BJ (cell line): Measurements from ENCODE around the gene ISL1. TPM values are rescaled to one million over a fixed set of nuclear protein-coding genes. Genes with fewer than 3 reads are reported as not detected.

ENCODE experiments used
- CTCF ChIA-PET: fragments of 350-600 bp; formaldehyde crosslinking; extraction: SDS; loops from one replicate; lab custom pipeline; 2021; ENCODE audit warnings: antibody characterized with exemption, inconsistent platforms; lab: Yijun Ruan, JAX
- POLR2A ChIA-PET: fragments of 300-600 bp; sonication (Branson Sonifier 250); formaldehyde crosslinking; extraction: SDS; loops from one replicate; lab custom pipeline; 2021; ENCODE audit warnings: antibody characterized with exemption; lab: Charles Lee
- DNase-seq: peaks from one replicate; pipeline ENCODE4 v3.0.0-alpha.2; 2011; ENCODE audit warnings: low read depth
- H3K27me3 ChIP-seq: 2 replicates; pipeline ENCODE4 v1.6.0; 2011; ENCODE audit warnings: low read length; ENCODE audit not compliant: control insufficient read depth, insufficient read depth
- H3K36me3 ChIP-seq: 2 replicates; pipeline ENCODE4 v1.5.1; 2011; ENCODE audit warnings: low read length; ENCODE audit not compliant: control insufficient read depth, insufficient read depth
- H3K4me3 ChIP-seq: 2 replicates; pipeline ENCODE4 v1.5.1; 2011; ENCODE audit warnings: low read depth, mild to moderate bottlenecking, control low read depth, low read length
- CTCF ChIP-seq: IDR thresholded peaks from 2 replicates; pipeline ENCODE4 v1.5.1; 2011; ENCODE audit warnings: low read depth, mild to moderate bottlenecking, control low read depth, inconsistent platforms, low read length, moderate library complexity; ENCODE audit not compliant: insufficient read depth
- polyA plus RNA-seq: library from polyadenylated mRNA; depleted of rRNA; stranded (reverse); fragments of >200 nt; gene quantifications from 2 replicates; pipeline ENCODE4 v1.2.3, GENCODE V29; 2011

Gene ISL1
- polyA plus RNA-seq, 1 experiment, result 1.2 TPM

- TF ChIP-seq CTCF, result no peak
- POLR2A ChIA-PET, result no interaction called here
- CTCF ChIA-PET, result no interaction called here
- Histone ChIP-seq H3K4me3 (no peak overlapping the region), H3K36me3 (no peaks in the 10 kb centered on the region), H3K27me3 (peaks cover 6% of the 10 kb centered on the region)
- no peak for DNase-seq
These were observed 5.2 kb upstream of the ISL1 start for GRCh38 chr5:51378061-51378409.

DNA sequence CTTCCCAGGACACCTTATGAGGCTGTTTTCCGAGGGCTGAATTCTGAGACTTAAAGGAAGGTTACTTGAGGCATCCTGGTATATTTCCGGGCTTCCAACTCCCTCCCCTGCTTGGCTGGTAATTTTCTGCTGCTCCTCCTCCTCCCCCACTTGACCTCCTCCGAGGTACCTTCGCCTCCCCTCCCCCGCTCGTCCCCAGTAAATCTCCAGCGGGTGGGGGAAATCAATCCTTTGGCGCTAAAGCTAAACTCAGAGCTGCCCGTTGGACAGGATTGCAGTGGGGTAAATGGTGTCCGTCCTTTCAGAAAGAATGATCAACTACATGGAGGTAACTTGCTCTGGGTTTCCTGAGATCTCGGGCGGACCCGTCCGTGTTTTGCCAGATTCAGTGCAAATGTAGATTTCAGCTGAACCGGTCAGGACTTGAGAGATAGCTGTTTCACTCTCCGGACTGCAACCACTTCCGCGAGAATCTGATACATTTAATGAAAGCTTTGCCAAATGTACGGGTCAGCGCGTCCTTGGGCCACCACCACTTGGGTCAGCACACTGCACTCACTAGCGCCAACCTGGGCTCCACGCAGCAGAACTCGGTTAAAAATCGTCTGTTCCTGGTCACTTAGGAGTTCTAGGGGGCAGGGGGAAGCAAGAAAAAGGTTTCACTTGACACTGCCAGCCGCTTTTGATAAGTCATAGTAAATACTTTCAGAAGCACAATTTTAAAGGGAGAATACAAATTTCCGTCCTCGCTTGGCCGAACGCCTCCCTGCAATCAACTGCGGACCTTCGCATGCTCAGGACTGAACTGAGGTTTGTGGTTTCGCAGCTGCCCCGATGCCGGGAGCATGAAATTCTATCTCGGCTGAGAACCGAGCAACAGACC, 4.6 kb upstream of the ISL1 start:
- DNase-seq, result no peak
- no peaks in the 10 kb centered on the region for H3K36me3 ChIP-seq
- ChIA-PET POLR2A (no interaction called here), CTCF (interaction anchor here (0.6 to 1.3 kb wide), 4 partner anchors 36 to 629 kb away, joined by 3 read pairs; no protein-coding TSS in a partner anchor)
- peak; percentile 13; the same call in 1 of the 2 replicates for TF ChIP-seq CTCF
- peaks cover 6% of the 10 kb centered on the region for H3K27me3 ChIP-seq
- peak overlapping the region; percentile 35 for H3K4me3 ChIP-seq

GRCh38 chr5:51379331-51379700, 3.9 kb upstream of the ISL1 start:
- no peak for TF ChIP-seq CTCF
- POLR2A ChIA-PET, result no interaction called here
- CTCF ChIA-PET, result interaction anchor here (0.6 to 1.3 kb wide), 5 partner anchors 13 to 628 kb away, joined by 3 to 7 read pairs (median 3); no protein-coding TSS in a partner anchor
- peak overlapping the region; percentile 35 for H3K4me3 ChIP-seq
- H3K36me3 ChIP-seq, result no peaks in the 10 kb centered on the region
- no peak for DNase-seq
- peaks cover 6% of the 10 kb centered on the region for H3K27me3 ChIP-seq

- H3K36me3 ChIP-seq, result no peaks in the 10 kb centered on the region
- no peak for DNase-seq
- ChIA-PET CTCF (interaction anchor here (0.7 to 1.8 kb wide), 9 partner anchors 9 to 625 kb away, joined by 3 to 7 read pairs (median 3); no protein-coding TSS in a partner anchor), POLR2A (no interaction called here)
- peaks cover 6% of the 10 kb centered on the region for H3K27me3 ChIP-seq
- no peak overlapping the region for H3K4me3 ChIP-seq
- peak; percentile 76 for TF ChIP-seq CTCF
These were observed 2.5 kb upstream of the ISL1 start for GRCh38 chr5:51380603-51381207.
